HG02623 (cell line): Measurements from ENCODE around the gene GCNT3.

Experiments used
- ATAC-seq: cut with Tn5 transposase; IDR thresholded peaks from one replicate; pipeline ENCODE4 v1.9.1; 2021; ENCODE audit warnings: moderate library complexity; ENCODE audit not compliant: unreplicated experiment

The GCNT3 gene

GRCh38 chr15:59611276-59612260, at the start of gene GCNT3:
TSS of gene GCNT3 (plus strand) at chr15:59611783. CDS start at chr15:59618239, 6,456 bp downstream.
- no peak for ATAC-seq

DNA sequence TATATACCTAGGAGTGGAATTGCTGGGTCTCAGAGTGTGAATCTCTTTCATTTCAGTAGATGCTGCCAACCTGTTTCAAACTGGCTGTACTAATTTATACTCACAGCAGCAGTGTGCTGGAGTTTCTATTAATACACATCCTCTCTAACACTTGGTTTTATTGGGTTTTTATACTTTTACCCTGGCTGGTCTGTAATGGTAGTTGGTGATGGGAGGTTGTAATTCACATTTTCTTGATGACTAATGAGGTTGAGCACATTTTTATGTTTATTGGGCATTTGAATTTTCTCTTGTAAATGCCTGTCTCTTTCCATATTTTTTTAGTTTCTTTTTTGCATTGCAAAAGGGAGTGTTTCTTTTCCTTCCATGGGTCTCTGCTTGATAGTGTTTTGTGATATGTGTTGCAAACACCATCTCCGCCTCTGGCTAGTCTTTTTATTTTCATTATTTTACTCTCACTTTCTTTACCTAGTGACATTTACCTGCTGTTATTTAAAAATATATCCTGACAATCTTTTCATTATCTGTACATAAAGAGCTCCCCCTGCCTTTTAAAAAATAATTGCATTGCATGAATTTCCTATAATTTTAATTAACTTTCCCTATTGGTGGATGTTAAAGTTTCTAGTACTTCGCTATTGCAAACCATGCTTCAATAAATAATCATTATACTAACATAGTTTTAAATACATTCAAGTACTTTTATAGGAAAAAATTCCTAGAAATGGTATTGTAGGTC, 49.0 kb upstream of the GCNT3 start:
- no peak for ATAC-seq

GRCh38 chr15:59565299-59565698, 46.3 kb upstream of the GCNT3 start:
- ATAC-seq: no peak

GRCh38 chr15:59567324-59567723, 44.3 kb upstream of the GCNT3 start:
- ATAC-seq: no peak

GRCh38 chr15:59569477-59569876, 42.1 kb upstream of the GCNT3 start:
- ATAC-seq: no peak

DNA sequence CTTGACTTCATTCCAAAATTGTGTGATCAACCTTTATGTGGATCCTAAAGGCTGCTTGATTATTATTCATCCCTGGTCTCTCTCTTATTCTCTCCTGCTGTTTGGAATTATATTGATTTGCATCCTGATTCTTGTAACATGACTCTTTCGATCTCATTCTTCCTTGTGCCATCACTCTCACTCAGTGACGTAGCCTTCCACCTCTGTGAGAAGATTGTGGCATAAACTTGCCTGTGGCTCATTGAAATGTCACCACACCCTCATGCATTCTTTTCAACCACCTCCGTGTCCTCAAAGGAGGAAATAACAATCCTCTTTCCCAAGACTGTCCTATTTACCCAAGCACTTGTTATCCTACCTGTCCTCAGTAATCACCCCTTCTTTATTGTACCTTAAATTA, 41.3 kb upstream of the GCNT3 start:
- ATAC-seq: no peak

DNA sequence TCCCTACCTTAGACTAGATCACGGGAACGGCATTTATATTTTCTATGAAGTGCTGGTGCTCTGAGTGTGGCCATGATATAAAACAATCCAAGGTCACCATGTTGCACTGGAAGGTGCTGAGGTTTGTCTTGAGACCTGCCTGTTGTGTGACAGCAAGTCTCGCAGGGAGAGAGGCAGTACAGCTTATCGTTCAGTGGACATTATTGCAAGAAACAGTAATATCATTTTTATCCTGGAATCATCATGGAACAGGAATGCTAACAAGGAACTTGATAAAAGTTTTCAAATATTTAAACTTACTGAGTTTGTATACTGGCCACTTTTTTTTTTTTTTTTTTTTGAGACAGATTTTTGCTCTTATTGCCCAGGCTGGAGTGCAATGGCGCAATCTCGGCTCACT, 40.0 kb upstream of the GCNT3 start:
- ATAC-seq: no peak

DNA sequence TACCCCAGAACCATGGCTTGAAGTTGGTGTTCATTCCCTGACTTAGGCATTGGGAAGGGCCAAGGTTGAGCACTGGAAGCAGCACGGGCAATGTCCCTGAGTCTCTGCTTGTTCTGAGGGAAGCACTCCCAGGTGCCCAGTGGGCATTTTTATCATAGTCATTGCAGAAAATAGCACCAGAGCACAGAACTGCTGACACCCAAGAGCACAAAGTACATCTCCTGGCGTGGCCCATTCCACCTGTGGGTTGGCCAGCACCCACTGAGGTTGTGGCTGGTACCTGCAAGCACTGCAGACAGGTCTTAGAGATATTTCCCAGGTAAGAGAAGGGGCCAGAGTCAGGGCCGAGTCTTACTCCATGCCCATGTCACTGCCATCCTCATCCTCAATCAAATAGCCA, 28.5 kb upstream of the GCNT3 start:
- ATAC-seq: no peak

DNA sequence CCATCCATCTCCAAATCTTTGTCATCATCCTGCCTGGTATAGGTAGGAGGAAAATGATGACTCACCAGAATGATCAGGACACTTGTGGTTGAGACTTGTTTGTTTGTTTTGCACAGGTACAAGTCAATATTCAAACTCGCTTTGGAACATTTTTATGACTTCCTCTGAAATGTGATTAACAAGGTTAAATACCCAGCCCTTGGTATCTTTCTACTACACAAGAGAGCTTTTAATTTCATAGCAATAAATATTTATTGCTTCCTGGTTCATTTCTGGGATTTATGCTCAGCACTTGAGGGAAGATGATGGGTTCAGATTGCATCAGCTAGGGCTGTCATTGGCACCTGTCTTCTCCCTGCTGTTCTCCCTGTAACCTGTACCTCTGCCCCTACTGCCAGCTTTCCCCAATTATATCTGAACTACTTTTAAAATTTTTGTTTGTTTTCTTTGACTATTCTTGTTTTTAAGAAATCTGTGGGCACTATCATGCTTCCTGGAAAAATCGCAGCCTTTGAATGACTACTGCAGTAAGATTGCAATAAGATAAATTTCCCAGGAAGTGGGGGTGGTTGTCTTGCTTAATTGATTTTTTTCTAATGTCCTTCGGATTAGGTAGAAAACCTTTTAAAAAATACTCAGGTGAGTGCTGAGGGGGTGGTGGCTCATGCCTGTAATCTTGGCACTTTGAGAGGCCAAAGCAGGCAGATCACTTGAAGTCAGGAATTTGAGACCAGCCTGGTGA, 24.3 kb upstream of the GCNT3 start:
- ATAC-seq: no peak

GRCh38 chr15:59590027-59590426, 21.6 kb upstream of the GCNT3 start:
- ATAC-seq: no peak

DNA sequence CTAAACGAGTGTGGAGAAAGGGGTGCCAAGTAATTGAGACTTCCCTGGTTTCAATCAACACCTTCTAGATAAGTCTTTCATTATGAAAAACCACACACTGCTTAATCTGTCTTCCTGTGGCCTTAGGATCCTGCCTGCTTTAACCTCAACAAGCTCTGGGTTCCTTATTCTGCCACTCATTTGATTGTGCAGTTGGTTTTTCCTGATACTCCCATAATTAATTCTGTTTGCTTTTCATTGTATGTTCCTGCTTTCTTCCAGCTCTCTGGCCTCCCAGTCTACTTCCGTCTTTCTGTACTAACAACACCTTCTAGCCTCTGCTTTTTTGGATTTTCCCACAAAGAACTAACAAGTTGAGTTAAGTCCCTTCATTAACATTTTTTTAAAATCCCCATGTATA, 20.2 kb upstream of the GCNT3 start:
- ATAC-seq: no peak

DNA sequence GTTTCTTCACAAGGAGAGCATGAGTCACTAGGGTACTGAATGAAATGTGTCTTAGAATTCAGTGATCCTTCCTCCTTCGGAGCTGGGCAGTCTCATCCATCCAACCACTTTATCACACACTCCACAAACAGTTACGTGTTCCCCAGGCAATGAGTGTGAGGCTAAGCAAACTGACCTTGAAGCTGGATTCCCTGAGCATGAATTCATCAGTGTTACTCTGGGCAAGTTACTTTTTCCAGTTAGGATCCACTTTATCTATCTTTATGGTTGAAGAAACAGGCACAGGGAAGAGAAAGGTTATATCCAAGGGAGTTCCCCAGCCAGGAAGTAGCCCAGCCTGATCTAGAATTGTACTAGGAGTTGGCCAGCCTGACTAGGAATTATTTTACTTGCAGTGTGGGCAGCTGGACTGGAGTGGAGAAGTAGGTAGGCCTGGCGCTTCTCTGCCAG, 17.1 kb upstream of the GCNT3 start:
- ATAC-seq: no peak

GRCh38 chr15:59594991-59595390, 16.6 kb upstream of the GCNT3 start:
- ATAC-seq: no peak

DNA sequence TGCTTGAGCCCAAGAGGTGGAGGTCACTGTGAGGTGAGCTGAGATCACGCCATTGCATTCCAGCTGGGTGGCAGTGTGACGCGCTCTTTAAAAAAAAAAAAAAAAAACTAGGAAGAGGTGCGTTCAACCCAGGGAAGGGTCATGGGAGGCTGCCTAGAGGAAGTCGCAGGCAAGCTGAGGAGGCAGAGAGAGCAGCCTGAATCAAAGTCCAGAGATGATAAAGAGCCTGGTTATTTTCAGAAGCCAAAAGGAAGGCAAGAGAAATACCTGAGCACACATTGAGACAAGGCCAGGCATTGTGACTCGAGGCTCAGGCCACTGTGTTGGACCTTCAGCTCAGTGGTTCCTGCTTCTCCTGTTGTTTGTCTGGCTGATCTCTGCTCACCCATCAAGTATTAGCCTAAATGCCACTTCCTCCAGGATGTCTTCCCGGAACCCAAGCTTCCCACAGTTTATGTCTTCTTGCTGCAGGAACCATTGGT, 16.1 kb upstream of the GCNT3 start:
- ATAC-seq: no peak

GRCh38 chr15:59596640-59597039, 14.9 kb upstream of the GCNT3 start:
- no peak for ATAC-seq

- ATAC-seq: no peak
Observed at GRCh38 chr15:59598461-59598860, 13.1 kb upstream of the GCNT3 start.

- ATAC-seq: no peak
Observed at GRCh38 chr15:59605994-59606393, 5.6 kb upstream of the GCNT3 start.

- ATAC-seq: no peak
Observed at GRCh38 chr15:59609730-59610712, 1.6 kb upstream of the GCNT3 start.

DNA sequence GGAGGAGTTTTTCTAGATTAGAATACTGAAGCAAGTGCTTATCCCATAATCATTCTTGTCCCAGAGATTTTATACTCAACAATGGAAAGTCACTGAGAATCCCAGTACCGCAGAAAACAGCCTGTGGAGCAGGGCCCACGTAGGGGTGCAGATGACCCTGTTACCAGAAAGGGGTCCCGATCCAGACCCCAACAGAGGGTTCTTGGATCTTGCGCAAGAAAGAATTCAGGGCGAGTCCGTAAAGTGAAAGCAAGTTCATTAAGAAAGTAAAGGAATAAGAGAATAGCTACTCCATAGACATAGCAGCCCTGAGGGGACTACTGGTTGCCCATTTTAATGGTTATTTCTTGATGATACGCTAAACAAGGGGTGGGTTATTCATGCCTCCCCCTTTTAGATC, 2.6 kb downstream of the GCNT3 start:
- ATAC-seq: no peak

DNA sequence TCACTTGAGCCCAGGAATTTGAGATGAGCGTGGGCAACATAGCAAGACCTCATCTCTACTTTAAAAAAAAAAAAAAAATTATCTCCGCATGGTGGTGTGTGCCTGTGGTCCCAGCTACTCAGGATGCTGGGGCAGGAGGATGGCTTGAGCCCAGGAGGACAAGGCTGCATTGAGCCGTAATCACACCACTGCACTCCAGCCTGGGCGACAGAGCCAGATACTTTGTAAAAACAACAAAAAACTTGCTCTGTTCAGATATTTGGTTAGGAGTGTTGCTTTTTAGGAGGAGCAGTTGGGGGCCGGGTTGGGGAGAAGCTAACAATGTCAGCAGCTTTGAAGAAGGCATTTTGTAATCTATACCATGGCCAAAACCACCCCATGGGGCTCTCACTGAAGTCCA, 4.1 kb downstream of the GCNT3 start:
- no peak for ATAC-seq
